ENCODE data around the gene CTIF. TPM values are rescaled to one million over a fixed set of nuclear protein-coding genes. Genes with fewer than 3 reads are reported as not detected.

Gene CTIF
- total and polyA plus RNA-seq, 11 donors, result 21.2 to 93.0 (median 68.0) TPM

DNA sequence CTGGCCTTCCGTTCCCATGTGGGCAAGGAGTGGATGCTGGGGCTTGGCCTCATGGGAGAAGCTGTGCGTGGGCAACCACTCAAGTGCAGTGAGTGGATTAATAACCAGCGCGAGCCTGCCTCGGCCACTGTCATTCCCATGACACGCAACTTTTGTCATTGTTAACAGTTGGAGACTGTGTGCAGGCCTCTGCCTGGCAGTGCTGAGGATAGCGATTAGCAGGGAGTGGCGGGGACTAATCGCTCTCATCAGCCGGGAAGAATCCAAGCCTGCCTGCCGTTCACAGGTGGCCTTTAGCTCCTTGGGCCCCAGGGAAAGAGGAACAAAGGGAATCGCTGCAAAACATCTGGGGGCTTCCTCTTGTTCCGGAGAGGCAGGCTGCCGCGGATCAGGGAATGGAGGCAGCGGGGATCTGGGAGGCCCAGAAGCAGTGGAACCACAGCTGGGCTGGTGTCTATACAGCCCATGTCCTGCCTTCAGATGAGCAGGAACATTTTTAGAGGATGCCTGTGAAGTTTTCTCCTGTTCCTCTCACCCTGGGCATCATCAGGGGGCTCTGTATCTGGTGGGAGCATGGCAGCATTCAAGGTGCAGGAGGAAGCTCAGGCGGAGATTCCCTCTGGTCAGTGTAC, 53.8 kb downstream of the CTIF start:
- 61 to 73% (median 68%) methylated on average over 17 of the region's 17 CpGs for WGBS, 4 donors

DNA sequence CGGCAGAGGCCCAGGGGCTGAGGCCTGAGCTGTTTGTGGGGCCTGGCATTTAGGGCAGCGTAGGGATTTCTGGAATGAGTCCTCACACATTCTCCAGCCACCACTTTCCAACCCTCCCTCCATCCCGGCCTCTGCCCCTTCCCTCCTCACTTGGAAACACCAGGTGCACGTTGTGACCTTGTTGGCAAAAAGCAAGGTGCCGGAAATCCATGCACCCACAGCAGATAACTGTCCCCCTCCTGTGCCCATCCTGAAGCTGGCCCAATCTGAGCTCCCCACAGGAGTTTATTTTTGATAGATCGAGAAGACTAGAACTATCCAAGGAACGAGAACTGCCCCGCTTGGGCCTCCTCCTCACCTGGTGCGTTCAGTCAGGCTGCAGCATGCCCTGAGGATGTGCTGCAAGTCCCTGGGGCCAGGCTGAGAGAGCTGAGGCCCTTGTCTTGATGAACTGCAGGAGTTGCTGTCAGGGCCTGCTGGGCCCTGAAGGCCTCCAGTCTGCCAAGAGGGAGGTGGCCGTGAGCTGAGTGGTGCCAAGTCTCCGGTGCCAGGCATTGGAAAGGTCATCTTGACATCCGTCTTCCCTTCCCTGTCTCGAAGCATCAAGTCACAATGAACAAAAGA, 55.8 kb downstream of the CTIF start:
- H3K36me3 ChIP-seq, result no peaks in the 10 kb centered on the region
- intact Hi-C loops (cut with DNase I), result loop anchor here in 4 of 10 donors (5.0 to 10.0 kb wide), 2 partner anchors 47 to 50 kb away; no protein-coding TSS in a partner anchor
- no peak overlapping the region for H3K4me3 ChIP-seq
- H3K4me1 ChIP-seq, result peaks cover 0 to 66% (median 32%) of the 10 kb centered on the region in 12 donors
- H3K27me3 ChIP-seq, result no peaks in the 10 kb centered on the region
- DNase-seq, result peak; percentile 41 to 89 (median 77)
- TF ChIP-seq, protein P1, sequence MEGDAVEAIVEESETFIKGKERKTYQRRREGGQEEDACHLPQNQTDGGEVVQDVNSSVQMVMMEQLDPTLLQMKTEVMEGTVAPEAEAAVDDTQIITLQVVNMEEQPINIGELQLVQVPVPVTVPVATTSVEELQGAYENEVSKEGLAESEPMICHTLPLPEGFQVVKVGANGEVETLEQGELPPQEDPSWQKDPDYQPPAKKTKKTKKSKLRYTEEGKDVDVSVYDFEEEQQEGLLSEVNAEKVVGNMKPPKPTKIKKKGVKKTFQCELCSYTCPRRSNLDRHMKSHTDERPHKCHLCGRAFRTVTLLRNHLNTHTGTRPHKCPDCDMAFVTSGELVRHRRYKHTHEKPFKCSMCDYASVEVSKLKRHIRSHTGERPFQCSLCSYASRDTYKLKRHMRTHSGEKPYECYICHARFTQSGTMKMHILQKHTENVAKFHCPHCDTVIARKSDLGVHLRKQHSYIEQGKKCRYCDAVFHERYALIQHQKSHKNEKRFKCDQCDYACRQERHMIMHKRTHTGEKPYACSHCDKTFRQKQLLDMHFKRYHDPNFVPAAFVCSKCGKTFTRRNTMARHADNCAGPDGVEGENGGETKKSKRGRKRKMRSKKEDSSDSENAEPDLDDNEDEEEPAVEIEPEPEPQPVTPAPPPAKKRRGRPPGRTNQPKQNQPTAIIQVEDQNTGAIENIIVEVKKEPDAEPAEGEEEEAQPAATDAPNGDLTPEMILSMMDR (IDR thresholded peaks at IDR 0.05), result no peak
- no peak for TF ChIP-seq POLR2A (IDR thresholded peaks at IDR 0.05)
- WGBS, 4 donors, result 51 to 68% (median 59%) methylated on average over 13 of the region's 13 CpGs
- H3K9me3 ChIP-seq, result no peaks in the 10 kb centered on the region
- peak; percentile 41 to 87 (median 72) for ATAC-seq
- H3K27ac ChIP-seq, result peak overlapping the region in 10 of 12 donors; percentile 40 to 87 (median 64)

More for the DNA sequence above, 53.8 kb downstream of the CTIF start:
- TF ChIP-seq, protein P1 (IDR thresholded peaks at IDR 0.05), result no peak
- no peak for TF ChIP-seq POLR2A (IDR thresholded peaks at IDR 0.05)
- Histone ChIP-seq H3K27me3 (no peaks in the 10 kb centered on the region), H3K36me3 (no peaks in the 10 kb centered on the region), H3K27ac (peak overlapping the region in 9 of 12 donors; percentile 8 to 87 (median 47)), H3K9me3 (no peaks in the 10 kb centered on the region), H3K4me3 (no peak overlapping the region), H3K4me1 (peaks cover 0 to 57% (median 28%) of the 10 kb centered on the region in 12 donors)
- ATAC-seq (peak in 2 of 4 donors; percentile 6 to 25), DNase-seq (peak in 1 of 5 donors; percentile 54)
- intact Hi-C loops (cut with DNase I), result loop anchor here in 2 of 10 donors (5.0 to 10.0 kb wide), 2 partner anchors 45 to 48 kb away; no protein-coding TSS in a partner anchor

DNA sequence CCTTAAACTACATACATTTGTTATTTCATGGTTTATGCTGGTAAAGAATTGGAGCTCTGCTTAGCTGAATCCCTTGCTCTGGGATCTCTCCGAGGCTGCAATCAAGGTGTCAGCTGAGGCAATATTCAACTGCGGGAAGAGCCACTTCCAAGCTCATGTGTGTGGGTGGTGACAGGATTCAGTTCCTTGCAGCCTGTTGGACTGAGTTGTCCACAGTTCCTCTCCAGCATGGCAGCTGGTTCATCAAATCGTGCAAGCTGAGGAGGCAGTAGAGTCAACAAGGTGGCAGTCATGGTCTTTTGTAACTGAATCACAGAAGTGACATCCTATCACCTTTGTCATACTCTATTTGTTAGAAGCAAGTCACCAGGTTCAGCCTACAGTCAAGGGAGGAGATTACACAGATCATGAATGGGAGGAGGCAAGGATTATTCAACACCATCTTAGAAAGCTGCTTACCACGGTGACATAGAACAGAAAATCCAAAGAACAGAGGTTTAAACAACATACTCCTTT, 56.9 kb downstream of the CTIF start:
- Histone ChIP-seq H3K9me3 (no peaks in the 10 kb centered on the region), H3K4me1 (peaks cover 0 to 66% (median 30%) of the 10 kb centered on the region in 12 donors), H3K27me3 (no peaks in the 10 kb centered on the region), H3K36me3 (no peaks in the 10 kb centered on the region), H3K27ac (peak overlapping the region in 7 of 12 donors; percentile 37 to 87 (median 57)), H3K4me3 (no peak overlapping the region)
- DNase-seq (peak in 1 of 5 donors; percentile 3), ATAC-seq (no peak)
- 69 to 87% (median 82%) methylated on average over 4 of the region's 4 CpGs for WGBS, 4 donors
- intact Hi-C loops (cut with DNase I), result loop anchor here in 3 of 10 donors (5.0 to 10.0 kb wide), 2 partner anchors 48 to 51 kb away; no protein-coding TSS in a partner anchor
- no peak for TF ChIP-seq POLR2A (IDR thresholded peaks at IDR 0.05)
- TF ChIP-seq, protein P1 (IDR thresholded peaks at IDR 0.05), result no peak

DNA sequence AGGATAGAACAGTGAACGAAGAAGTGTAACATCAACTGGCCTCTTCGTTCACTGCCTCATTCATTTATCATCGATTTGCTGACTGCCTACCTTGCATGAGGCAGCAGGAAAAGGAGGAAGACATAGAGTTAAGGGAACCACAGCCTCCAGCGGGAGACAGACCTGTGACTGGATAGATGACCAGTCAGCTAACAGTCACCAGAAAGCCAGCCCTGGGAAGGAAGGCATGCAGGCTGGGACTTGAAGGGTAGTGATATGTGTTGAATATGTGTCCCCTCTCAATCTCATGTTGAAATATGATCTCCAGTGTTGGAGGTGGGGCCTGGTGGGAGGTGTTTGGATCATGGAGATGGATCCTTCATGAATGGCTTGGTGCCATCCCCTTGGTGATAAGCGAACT, 58.3 kb downstream of the CTIF start:
- H3K27ac ChIP-seq, result peak overlapping the region in 7 of 12 donors; percentile 18 to 60 (median 38)

More for the DNA sequence above, 58.3 kb downstream of the CTIF start:
- ATAC-seq (peak in 1 of 4 donors; percentile 15), DNase-seq (no peak)
- Histone ChIP-seq H3K4me1 (peaks cover 0 to 66% (median 33%) of the 10 kb centered on the region in 12 donors), H3K27me3 (no peaks in the 10 kb centered on the region), H3K4me3 (no peak overlapping the region), H3K9me3 (no peaks in the 10 kb centered on the region), H3K36me3 (no peaks in the 10 kb centered on the region)
- TF ChIP-seq POLR2A (IDR thresholded peaks at IDR 0.05), result no peak
- TF ChIP-seq, protein P1 (IDR thresholded peaks at IDR 0.05), result no peak
- WGBS, 4 donors, result 57 to 68% (median 61%) methylated on average over 5 of the region's 5 CpGs
- intact Hi-C loops (cut with DNase I), result loop anchor here in 3 of 10 donors (5.0 to 10.0 kb wide), 2 partner anchors 50 to 52 kb away; no protein-coding TSS in a partner anchor

All from heart left ventricle (tissue), 16 donors.